Progenitor cell of endocrine pancreas (in vitro differentiated cells): ENCODE results near the gene OR2F1. TPM values are rescaled to one million over a fixed set of nuclear protein-coding genes. Genes with fewer than 3 reads are reported as not detected.

Experiments used
- DNase-seq: peaks from one replicate; pipeline ENCODE4 v3.0.0; 2021; ENCODE audit warnings: low spot score; ENCODE audit not compliant: unreplicated experiment
- H3K27ac Mint-ChIP-seq: 2 replicates; pipeline ENCODE4 v1.8.0; 2021; ENCODE audit warnings: mild to moderate bottlenecking, moderate library complexity, mixed read lengths
- H3K27me3 Mint-ChIP-seq: 2 replicates; pipeline ENCODE4 v1.8.0; 2021; ENCODE audit warnings: mixed read lengths
- H3K36me3 Mint-ChIP-seq: 2 replicates; pipeline ENCODE4 v1.8.0; 2022; ENCODE audit warnings: mixed read lengths; ENCODE audit not compliant: insufficient read depth
- H3K4me1 Mint-ChIP-seq: 2 replicates; pipeline ENCODE4 v1.8.0; 2021; ENCODE audit warnings: low read depth, mixed read lengths
- H3K4me3 Mint-ChIP-seq: 2 replicates; pipeline ENCODE4 v1.8.0; 2021; ENCODE audit warnings: low read depth, mild to moderate bottlenecking, moderate library complexity, mixed read lengths
- H3K9me3 Mint-ChIP-seq: 2 replicates; pipeline ENCODE4 v1.8.0; 2021; ENCODE audit warnings: low read depth, mixed read lengths
- CTCF ChIP-seq: fragments of 200-600 bp; sonication (generic); IDR thresholded peaks from one replicate; pipeline ENCODE4 v1.5.0; 2021; ENCODE audit warnings: antibody characterized with exemption, mild to moderate bottlenecking; ENCODE audit not compliant: unreplicated experiment
- total RNA-seq: library from RNA; stranded (reverse); gene quantifications from 2 replicates; pipeline ENCODE4 v1.2.1, GENCODE V29; 2021

The OR2F1 gene
- total RNA-seq, 1 donor from 2014 or later = not detected

DNA sequence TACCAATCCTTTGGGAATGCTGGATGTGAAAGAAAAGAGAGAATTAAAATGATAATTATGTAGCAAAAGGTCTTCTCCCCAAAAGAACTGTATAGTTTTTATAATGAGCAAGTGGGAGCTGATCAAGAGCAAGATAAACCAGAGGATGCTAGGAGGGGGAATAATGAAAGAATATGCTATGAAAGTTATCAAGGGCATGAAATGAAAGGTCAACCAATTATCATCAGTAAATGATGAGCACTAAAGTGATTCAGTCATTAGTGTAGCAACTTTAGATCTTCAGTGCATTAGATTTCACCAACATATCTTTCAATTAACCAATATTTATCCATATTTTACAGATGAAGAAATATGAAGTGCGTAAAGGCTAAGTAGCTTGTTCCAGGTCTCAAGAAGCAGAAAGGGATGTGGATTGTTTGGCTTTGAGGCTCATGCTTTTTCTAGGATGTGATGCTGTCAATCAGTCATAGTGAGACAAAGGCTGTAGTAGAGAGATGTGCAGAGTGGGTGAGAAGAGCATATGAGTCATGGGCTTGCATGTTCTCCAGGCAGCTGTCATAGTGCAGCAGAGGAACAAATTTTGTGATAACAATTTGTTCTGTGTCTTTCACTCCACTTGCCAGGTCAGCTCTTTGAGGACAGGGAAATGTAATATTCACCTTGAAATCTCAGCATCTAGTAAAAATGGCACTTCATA, 25.3 kb upstream of the OR2F1 start:
- no peak overlapping the region for H3K4me3 Mint-ChIP-seq
- no peak for TF ChIP-seq CTCF
- no peaks in the 10 kb centered on the region for H3K27me3 Mint-ChIP-seq
- no peaks in the 10 kb centered on the region for H3K36me3 Mint-ChIP-seq
- H3K4me1 Mint-ChIP-seq = no peaks in the 10 kb centered on the region
- no peak overlapping the region for H3K27ac Mint-ChIP-seq
- DNase-seq = no peak
- H3K9me3 Mint-ChIP-seq = no peaks in the 10 kb centered on the region

DNA sequence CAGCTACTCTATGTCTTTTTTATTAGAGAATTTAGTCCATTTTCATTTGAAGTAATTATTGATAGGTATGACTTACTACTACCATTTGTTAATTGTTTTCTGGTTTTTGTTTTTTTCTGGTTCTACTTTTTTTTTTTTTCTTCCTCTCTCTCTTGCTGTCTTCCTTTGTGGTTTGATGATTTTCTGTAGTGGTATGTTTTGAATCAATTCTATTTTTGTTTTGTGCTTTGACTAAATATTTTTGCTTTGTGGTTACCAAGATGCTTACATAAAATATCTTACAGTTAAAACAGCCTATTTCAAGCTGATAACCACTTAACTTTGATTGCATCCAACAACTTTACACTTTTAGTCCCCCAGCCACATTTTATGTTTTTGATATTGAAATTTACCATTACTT, 22.9 kb upstream of the OR2F1 start:
- no peak for DNase-seq
- no peak for TF ChIP-seq CTCF
- Mint-ChIP-seq H3K36me3 (no peaks in the 10 kb centered on the region), H3K4me1 (no peaks in the 10 kb centered on the region), H3K9me3 (no peaks in the 10 kb centered on the region), H3K27ac (no peak overlapping the region), H3K27me3 (no peaks in the 10 kb centered on the region), H3K4me3 (no peak overlapping the region)

DNA sequence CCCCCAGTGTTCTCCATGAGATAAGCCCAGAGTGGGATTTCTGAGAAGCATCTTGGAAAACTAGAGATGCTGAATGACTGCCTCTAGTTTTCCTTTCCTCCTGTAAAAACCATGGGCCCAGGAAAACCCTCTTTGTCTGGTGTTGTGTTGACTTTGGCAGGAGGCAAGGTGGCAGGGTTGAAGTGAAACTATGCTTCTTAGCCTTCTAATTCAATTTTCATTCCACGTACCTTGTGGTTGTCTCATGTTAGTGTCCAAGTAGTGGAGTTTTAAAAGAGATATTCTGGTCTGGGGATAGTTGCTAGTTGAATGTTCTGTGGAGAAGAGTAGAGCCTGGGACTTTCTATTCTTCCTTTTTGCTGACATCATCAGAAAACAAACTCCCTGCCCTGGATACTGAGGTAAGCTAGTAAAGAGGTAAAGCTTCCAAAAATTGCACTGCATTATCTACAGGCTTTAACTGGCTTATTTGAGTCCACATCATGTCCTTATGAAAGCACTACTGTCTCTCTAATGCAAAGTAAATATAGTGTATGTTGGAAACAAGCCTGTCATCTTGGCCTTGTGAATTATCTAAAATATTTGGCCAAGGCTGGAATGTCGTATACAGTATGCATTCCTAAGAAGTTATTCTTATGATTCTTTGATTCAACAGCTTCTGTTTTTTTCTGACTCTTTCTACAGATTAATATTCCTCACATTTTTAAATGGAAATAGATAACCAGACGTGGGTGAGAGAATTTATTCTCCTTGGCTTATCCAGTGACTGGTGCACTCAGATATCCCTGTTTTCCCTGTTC, 19.9 kb upstream of the OR2F1 start, which contains the start of gene OR2F2:
OR2F2 (plus strand) TSS at position 708 of the 800 bp plus-strand sequence; CDS start at position 708, 0 bp downstream.
- Mint-ChIP-seq H3K9me3 (no peaks in the 10 kb centered on the region), H3K4me3 (no peak within 1 kb of the TSS), H3K4me1 (no peaks in the 10 kb centered on the region), H3K36me3 (no peaks in the 10 kb centered on the region), H3K27ac (no peak within 1 kb of the TSS), H3K27me3 (no peaks in the 10 kb centered on the region)
- TF ChIP-seq CTCF = no peak
- DNase-seq = no peak

GRCh38 chr7:143936087-143937009, 18.3 kb upstream of the OR2F1 start:
- Mint-ChIP-seq H3K4me1 (no peaks in the 10 kb centered on the region), H3K27me3 (no peaks in the 10 kb centered on the region), H3K36me3 (no peaks in the 10 kb centered on the region), H3K9me3 (no peaks in the 10 kb centered on the region), H3K27ac (no peak overlapping the region), H3K4me3 (no peak overlapping the region)
- no peak for DNase-seq
- no peak for TF ChIP-seq CTCF
